ENCODE measurements around the gene PDE11A.

DNA sequence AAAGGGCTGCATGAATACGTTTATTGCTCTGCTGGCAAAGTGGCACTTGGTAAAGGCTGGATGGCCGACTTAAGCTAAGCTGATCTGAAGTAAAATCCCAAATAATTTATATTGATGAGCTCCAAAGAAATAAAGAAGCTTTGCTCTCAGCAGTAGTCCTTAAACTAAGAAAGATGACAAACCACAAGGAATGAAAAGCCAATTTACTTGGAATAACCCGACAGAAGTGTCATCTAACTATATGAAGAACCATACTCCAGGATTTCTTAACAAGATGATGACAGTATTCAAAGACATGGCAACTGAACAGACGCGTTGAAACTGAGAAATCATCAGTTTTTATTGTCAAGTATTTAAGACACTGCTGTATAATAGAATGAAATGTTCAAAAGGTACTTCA lies 294.1 kb downstream of the PDE11A start:
- TF ChIP-seq, protein P1, sequence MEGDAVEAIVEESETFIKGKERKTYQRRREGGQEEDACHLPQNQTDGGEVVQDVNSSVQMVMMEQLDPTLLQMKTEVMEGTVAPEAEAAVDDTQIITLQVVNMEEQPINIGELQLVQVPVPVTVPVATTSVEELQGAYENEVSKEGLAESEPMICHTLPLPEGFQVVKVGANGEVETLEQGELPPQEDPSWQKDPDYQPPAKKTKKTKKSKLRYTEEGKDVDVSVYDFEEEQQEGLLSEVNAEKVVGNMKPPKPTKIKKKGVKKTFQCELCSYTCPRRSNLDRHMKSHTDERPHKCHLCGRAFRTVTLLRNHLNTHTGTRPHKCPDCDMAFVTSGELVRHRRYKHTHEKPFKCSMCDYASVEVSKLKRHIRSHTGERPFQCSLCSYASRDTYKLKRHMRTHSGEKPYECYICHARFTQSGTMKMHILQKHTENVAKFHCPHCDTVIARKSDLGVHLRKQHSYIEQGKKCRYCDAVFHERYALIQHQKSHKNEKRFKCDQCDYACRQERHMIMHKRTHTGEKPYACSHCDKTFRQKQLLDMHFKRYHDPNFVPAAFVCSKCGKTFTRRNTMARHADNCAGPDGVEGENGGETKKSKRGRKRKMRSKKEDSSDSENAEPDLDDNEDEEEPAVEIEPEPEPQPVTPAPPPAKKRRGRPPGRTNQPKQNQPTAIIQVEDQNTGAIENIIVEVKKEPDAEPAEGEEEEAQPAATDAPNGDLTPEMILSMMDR (IDR thresholded peaks at IDR 0.05; ENCODE audit: borderline replicate concordance, extremely low read depth, low read length, poor library complexity, severe bottlenecking), result no peak
- no peak for TF ChIP-seq EZH2 (IDR thresholded peaks at IDR 0.05; ENCODE audit: borderline replicate concordance, low read depth, low read length, severe bottlenecking)

Measured in DND-41 (cell line).